ENCODE results near the gene BRIX1.

BRIX1 gene, protein sequence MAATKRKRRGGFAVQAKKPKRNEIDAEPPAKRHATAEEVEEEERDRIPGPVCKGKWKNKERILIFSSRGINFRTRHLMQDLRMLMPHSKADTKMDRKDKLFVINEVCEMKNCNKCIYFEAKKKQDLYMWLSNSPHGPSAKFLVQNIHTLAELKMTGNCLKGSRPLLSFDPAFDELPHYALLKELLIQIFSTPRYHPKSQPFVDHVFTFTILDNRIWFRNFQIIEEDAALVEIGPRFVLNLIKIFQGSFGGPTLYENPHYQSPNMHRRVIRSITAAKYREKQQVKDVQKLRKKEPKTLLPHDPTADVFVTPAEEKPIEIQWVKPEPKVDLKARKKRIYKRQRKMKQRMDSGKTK

GRCh38 chr5:34915139-34915855 lies at the start of gene BRIX1, which contains the start of gene RAD1:
Gene BRIX1, plus strand, starts transcription at chr5:34915711. Its CDS starts 28 bp downstream, at chr5:34915739.
Gene RAD1, minus strand, starts transcription at chr5:34915504. Its CDS starts 612 bp downstream, at chr5:34914892.
- DNase-seq = peak; percentile 94

DNA sequence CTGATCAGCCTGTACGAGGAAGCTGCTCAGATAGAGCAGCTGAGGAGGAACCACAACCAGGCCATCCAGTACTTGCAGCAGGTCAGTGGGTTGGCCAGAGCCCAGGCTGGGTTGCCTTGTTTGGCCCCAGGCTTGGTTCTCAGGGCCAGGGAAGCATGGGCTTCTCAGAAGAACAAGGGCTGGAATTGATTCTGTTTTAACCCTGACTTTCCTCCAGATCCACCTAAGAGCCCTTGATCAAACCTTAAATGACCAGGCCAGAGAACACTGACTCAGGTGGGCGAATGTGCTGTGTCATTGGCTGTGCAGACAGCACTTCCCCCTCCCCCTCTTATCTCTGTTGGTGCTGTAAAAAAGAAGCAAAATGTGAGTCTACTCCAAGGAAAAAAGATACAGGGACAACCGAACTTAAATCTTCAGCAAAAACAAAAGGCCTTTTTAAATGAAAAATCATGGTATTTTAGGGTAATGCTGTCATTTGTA lies 48.5 kb upstream of the BRIX1 start:
- DNase-seq = no peak

- no peak for DNase-seq
Measured at GRCh38 chr5:34867660-34868059, 47.9 kb upstream of the BRIX1 start.

DNA sequence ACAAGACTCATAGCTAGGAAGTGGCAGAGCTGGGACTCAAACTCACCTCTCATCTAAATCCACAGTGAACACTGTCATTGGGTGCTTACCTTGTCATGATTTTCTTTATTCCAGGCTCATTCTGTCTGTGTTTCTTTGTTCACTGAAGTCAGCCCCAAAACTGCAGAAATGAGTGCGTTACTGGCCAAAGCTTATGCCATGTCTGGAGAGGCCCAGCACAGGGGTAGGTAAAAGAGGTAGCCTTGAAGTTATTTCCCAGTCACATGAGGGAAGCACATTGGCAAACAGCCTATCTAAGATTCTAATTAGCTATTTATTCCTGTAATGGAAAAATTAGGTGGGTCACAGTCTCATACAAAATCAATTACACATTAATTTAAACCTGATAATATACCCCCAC lies 46.7 kb upstream of the BRIX1 start:
- no peak for DNase-seq

GRCh38 chr5:34869256-34869655 lies 46.3 kb upstream of the BRIX1 start:
- DNase-seq = no peak

- DNase-seq = no peak
Measured at GRCh38 chr5:34870382-34870781, 45.1 kb upstream of the BRIX1 start.

- DNase-seq = no peak
Measured at GRCh38 chr5:34876275-34876674, 39.2 kb upstream of the BRIX1 start.

- no peak for DNase-seq
Measured at GRCh38 chr5:34881246-34881645, 34.3 kb upstream of the BRIX1 start.

DNA sequence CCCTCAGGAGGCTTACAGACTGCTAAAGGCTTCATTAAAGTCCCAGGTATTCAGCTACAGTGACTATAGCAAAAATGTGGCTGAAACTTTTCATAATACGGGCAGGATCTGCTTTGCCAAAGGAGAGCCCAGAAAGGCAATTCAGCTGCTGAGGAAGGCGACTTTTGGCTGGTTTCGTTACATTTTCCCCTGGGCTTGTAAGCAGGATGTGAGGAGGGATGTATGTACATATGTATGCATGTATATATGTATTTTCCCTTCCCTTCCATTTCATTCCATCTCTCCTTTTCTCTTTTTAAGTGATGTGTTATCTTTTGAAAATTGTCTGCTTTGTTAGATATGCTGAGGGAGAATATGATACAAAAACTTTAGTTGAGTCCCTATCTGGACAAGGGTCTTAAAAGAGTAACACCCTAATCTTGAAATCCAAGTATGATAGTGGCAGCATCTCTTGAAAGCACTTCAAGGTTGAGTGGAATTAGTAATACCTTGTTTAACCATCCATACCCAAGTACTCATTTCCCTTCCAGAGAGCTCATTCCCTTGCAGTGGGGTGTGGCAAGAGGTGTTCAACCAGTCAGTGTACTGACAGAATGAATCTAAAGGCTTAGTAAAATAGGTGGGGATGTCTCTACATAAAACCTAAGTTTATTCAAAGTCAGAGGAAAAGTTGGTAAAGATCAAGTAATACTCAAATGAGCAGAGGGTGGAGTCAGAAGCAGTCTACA lies 29.0 kb upstream of the BRIX1 start:
- DNase-seq = no peak

GRCh38 chr5:34889394-34889793 lies 26.1 kb upstream of the BRIX1 start:
- DNase-seq = no peak

- DNase-seq = no peak
Measured at GRCh38 chr5:34891981-34892380, 23.5 kb upstream of the BRIX1 start.

GRCh38 chr5:34892414-34892813 lies 23.1 kb upstream of the BRIX1 start:
- DNase-seq = no peak

DNA sequence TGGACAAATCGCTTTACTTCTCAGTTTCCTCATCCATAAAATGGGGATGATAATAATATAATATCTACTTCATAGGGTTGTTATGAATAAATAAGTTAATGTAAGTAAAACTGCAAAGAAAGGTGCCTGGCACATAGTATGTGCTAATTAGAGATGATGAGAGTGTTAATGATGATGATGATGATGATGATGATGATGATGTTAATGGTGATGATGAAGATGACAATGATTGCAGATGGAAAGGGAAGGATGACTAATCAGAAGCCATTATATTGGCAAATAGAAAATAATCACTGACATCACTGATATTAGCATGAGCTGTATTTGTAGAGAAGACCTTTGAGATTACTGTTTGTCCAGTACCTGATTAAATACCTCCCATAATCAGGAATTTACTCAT lies 20.8 kb upstream of the BRIX1 start:
- DNase-seq = no peak

- DNase-seq = no peak
Measured at GRCh38 chr5:34895641-34896419, 19.7 kb upstream of the BRIX1 start.

- DNase-seq = no peak
Measured at GRCh38 chr5:34897646-34898045, 17.9 kb upstream of the BRIX1 start.

GRCh38 chr5:34898258-34898895 lies 17.1 kb upstream of the BRIX1 start:
- peak; percentile 52 for DNase-seq

DNA sequence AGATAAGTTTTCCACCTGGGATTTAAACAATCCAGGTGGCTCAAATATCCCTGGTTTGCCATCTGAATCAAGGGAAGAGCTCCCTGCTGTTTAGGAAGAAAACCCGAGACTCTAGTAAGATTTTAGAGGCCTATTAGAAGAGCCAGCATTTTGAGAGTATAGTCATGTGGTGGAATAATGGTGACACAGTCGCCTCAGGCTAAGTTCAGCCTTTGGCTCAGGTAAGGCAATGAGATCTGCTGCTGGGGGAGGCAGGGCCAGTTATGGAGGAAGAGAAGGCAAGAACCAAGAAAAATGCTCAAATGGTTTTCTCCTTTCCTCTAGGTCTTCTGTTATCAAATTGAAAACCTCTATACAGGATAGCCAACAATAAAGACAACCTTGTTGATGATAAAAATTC lies 16.4 kb upstream of the BRIX1 start:
- DNase-seq = no peak

GRCh38 chr5:34900652-34901051 lies 14.9 kb upstream of the BRIX1 start:
- no peak for DNase-seq

DNA sequence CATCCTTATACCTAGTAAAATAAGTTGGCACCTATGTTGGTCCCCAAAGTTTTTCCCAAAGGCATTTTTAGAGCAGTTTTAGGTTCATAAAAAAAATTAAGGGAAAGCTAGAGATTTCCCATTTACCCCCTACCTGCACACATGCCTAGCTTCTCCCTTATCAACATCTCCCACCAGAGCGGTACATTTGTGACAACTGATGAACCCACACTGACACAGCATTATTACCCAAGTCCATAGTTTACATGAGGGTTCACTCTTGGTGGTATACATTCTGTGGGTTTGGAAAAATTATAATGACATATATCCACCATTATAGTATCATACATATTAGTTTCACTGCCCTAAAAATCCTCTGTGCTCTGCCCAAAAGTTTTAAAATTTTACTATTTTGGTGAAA lies 12.3 kb upstream of the BRIX1 start:
- no peak for DNase-seq

DNA sequence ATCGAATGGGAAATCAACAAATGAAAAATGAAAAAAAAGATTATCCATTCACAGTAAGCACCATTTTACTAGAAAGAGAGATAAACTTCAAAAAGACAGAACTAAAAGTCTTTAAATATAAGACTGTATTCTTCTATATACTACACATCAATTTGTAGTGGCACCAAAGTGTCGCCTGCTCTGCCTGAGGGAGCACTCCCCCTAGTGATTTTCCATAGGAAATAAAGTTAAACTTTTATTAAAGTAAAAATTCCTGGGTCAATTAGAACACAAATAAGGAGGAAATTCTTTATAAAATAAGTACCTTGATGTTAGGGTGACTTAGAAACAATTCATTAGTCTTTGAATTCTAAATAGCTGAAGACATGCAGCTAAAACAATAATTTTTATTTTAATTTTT lies 9.9 kb upstream of the BRIX1 start:
- no peak for DNase-seq

DNA sequence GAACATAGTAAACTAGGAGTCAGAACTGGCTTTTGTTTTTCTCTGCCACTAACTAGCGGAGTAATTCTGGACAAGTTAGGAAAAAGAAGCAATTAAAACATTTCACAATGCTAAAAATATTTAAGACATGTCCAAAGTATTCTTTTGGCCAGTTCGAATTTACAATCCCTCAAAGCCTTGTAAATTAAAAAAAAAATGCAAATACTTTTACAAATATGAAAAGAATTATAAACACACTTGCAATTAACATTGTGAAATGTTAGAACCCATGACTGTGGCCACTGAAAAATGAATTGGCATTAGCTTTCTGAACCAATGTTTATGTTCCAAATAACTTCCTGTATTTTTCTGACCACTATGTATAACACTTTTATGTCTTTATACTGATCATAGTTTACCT lies 2.4 kb upstream of the BRIX1 start:
- DNase-seq = no peak

GRCh38 chr5:34914671-34915138 lies 806 bp upstream of the BRIX1 start:
- DNase-seq = no peak
